ENCODE data around the gene COL8A1.

- TF ChIP-seq EZH2 (IDR thresholded peaks at IDR 0.05; ENCODE audit: borderline replicate concordance, insufficient read depth, low read depth, low read length, poor library complexity, severe bottlenecking), result no peak
- TF ChIP-seq CTCF (IDR thresholded peaks at IDR 0.05), result no peak
Observed at GRCh38 chr3:99772171-99772570, 133.8 kb downstream of the COL8A1 start.
